GM12878 (cell line): Measurements from ENCODE around the gene KDM2A. TPM values are rescaled to one million over a fixed set of nuclear protein-coding genes. Genes with fewer than 3 reads are reported as not detected.

ENCODE experiments used
- ATAC-seq: fragments of 200-7000 bp; cut with Tn5 transposase; 3 replicates; pipeline ENCODE4 v1.9.1; 2020; ENCODE audit warnings: mild to moderate bottlenecking, moderate library complexity
- BruUV-seq: library from RNA; stranded (reverse); fragments of 400-500 nt; replicated peaks from 2 replicates; lab custom pipeline; 2021; lab: Mats Ljungman, UMichigan
- CTCF ChIA-PET: fragments of 300-600 bp; sonication (Branson Sonifier 250); formaldehyde crosslinking; extraction: SDS; loops from one replicate; lab custom pipeline; 2021; ENCODE audit warnings: inconsistent platforms; lab: Yijun Ruan, JAX
- POLR2A ChIA-PET: fragments of 350-600 bp; formaldehyde crosslinking; extraction: SDS; loops from one replicate; lab custom pipeline; 2021; ENCODE audit warnings: inconsistent platforms; lab: Charles Lee
- RAD21 ChIA-PET: fragments of 300-600 bp; sonication (Branson Sonifier 250); formaldehyde crosslinking; loops from one replicate; lab custom pipeline; 2023; ENCODE audit warnings: antibody characterized with exemption; ENCODE audit not compliant: unreplicated experiment; lab: Charles Lee
- SMC1A ChIA-PET: fragments of 300-600 bp; sonication (Branson Sonifier 250); formaldehyde crosslinking; loops from one replicate; lab custom pipeline; 2023; ENCODE audit not compliant: unreplicated experiment, uncharacterized antibody; lab: Charles Lee
- DNase-seq: peaks from one replicate; pipeline ENCODE4 v3.0.0-alpha.2; 2011; ENCODE audit warnings: low read depth, low spot score
- FAIRE-seq: peaks from 3 replicates; lab custom pipeline; 2011; peaks lifted over from hg19 to GRCh38; lab: Jason Lieb, UNC
- H2AFZ ChIP-seq: 2 replicates; pipeline ENCODE4 v1.6.0; 2011; ENCODE audit warnings: low read depth, low read length, control low read depth; ENCODE audit not compliant: control insufficient read depth
- H3K27ac ChIP-seq: 2 replicates; pipeline ENCODE4 v1.5.1; 2011; ENCODE audit warnings: control low read depth; ENCODE audit not compliant: control insufficient read depth, insufficient read depth
- H3K27me3 ChIP-seq, 2 experiments: replicated peaks in 1 of 2; 2 replicates each; pipeline versions ENCODE4 v1.6.0 to v1.6.1; 2011; ENCODE audit warnings: low read length in 1 of 2; ENCODE audit not compliant: control insufficient read depth in 2 of 2, insufficient read depth in 2 of 2
- H3K36me3 ChIP-seq, 2 experiments: 2 replicates each; pipeline ENCODE4 v1.5.1; 2011; ENCODE audit warnings: low read length in 1 of 2; ENCODE audit not compliant: control insufficient read depth in 2 of 2, insufficient read depth in 2 of 2
- H3K4me1 ChIP-seq: 2 replicates; pipeline ENCODE4 v1.6.1; 2011; ENCODE audit warnings: mild to moderate bottlenecking, low read length, moderate library complexity, mixed read lengths; ENCODE audit not compliant: control insufficient read depth, insufficient read depth
- H3K4me2 ChIP-seq: 2 replicates; pipeline ENCODE4 v1.6.0; 2011; ENCODE audit warnings: control low read depth; ENCODE audit not compliant: control insufficient read depth, insufficient read depth
- H3K4me3 ChIP-seq: fragments of 200-600 bp; sonication (generic); 2 replicates; pipeline ENCODE4 v1.5.1; 2016
- H3K79me2 ChIP-seq: 2 replicates; pipeline ENCODE4 v1.6.0; 2011; ENCODE audit warnings: low read length; ENCODE audit not compliant: control insufficient read depth, insufficient read depth
- H3K9ac ChIP-seq: 2 replicates; pipeline ENCODE4 v1.8.0; 2011; ENCODE audit warnings: low read length, control low read depth, mixed read lengths; ENCODE audit not compliant: control insufficient read depth, insufficient read depth
- H3K9me3 ChIP-seq: replicated peaks from 3 replicates; pipeline ENCODE4 v1.5.1; 2011; ENCODE audit warnings: mild to moderate bottlenecking, low read length; ENCODE audit not compliant: control insufficient read depth, insufficient read depth
- H4K20me1 ChIP-seq: 2 replicates; pipeline ENCODE4 v1.6.0; 2011; ENCODE audit not compliant: control insufficient read depth, insufficient read depth
- ATF7 ChIP-seq: fragments of 450-650 bp; IDR thresholded peaks from 2 replicates; pipeline ENCODE4 v1.6.1; 2016; ENCODE audit warnings: low read depth, mild to moderate bottlenecking
- EED ChIP-seq: sonication (generic); IDR thresholded peaks from 2 replicates; pipeline ENCODE4 v1.6.1; 2016; ENCODE audit warnings: antibody characterized with exemption, low read depth
- FOXK2 ChIP-seq: fragments of 450-650 bp; IDR thresholded peaks from 2 replicates; pipeline ENCODE4 v1.6.1; 2017; ENCODE audit warnings: mild to moderate bottlenecking, moderate library complexity
- FOXM1 ChIP-seq: IDR thresholded peaks from 2 replicates; pipeline ENCODE4 v1.6.1; 2012; ENCODE audit warnings: low read depth, mild to moderate bottlenecking, inconsistent platforms, low read length, moderate library complexity
- HDAC2 ChIP-seq: fragments of 200-600 bp; sonication (generic); IDR thresholded peaks from 2 replicates; pipeline ENCODE4 v1.6.1; 2017
- MEF2A ChIP-seq: IDR thresholded peaks from 2 replicates; pipeline ENCODE4 v1.6.1; 2011; ENCODE audit warnings: low read depth, mild to moderate bottlenecking, low read length, moderate library complexity; ENCODE audit not compliant: insufficient read depth
- PAX8 ChIP-seq: fragments of 450-650 bp; IDR thresholded peaks from 2 replicates; pipeline ENCODE4 v1.6.1; 2017; ENCODE audit warnings: mild to moderate bottlenecking, moderate library complexity
- RAD21 ChIP-seq: IDR thresholded peaks from 2 replicates; pipeline ENCODE4 v1.6.1; 2011; ENCODE audit warnings: mild to moderate bottlenecking, low read depth, low read length, moderate library complexity; ENCODE audit not compliant: insufficient read depth
- RB1 ChIP-seq: fragments of 450-650 bp; formaldehyde crosslinking; IDR thresholded peaks from 2 replicates; pipeline ENCODE4 v1.6.1; 2017; ENCODE audit warnings: mild to moderate bottlenecking, borderline replicate concordance
- RBBP5 ChIP-seq: fragments of 200-600 bp; sonication (generic); conservative IDR thresholded peaks from 2 replicates; pipeline ENCODE4 v1.6.1; 2016
- YBX1 ChIP-seq: fragments of 450-650 bp; IDR thresholded peaks from 2 replicates; pipeline ENCODE4 v1.6.1; 2016; ENCODE audit warnings: antibody characterized with exemption
- WGBS: methylation state at CpG from one replicate; pipeline ENCODE4 v1.1.6; 2016; ENCODE audit warnings: low lambda C conversion rate; ENCODE audit not compliant: insufficient replicate concordance, insufficient coverage; ENCODE audit errors: missing lambda C conversion rate; 5-methylcytosine and 5-hydroxymethylcytosine counted together
- in situ Hi-C: fragments of 300-500 bp; cut with MboI; formaldehyde crosslinking; loops from 9 replicates; pipeline ENCODE4 v1.14.3; 2018; ENCODE audit warnings: mixed read lengths
- intact Hi-C: fragments of 100-400 bp; cut with micrococcal nuclease; formaldehyde crosslinking; loops from one replicate; pipeline ENCODE4 v1.14.2; 2022; ENCODE audit not compliant: unreplicated experiment
- polyA plus RNA-seq, 11 experiments: library from polyadenylated mRNA; depleted of rRNA in 4 of 11; unstranded in 6 of 11; stranded (reverse) in 5 of 11; fragments of >200 nt; fragmentation: Nextera tagmentation in 4 of 11; fragmentation: Illumina TruSeq in 1 of 11; extraction: Ambion mirVana in 4 of 11; extraction: Trizol in 1 of 11; gene quantifications; 1 replicate in 1 of 11; 2 replicates in 10 of 11; pipeline versions ENCODE4 v1.2.1 to v1.2.3, GENCODE V29; 2011 to 2016; ENCODE audit warnings: inconsistent platforms in 2 of 11, missing spikeins in 2 of 11, low read depth in 1 of 11
- total RNA-seq, 4 experiments: library from RNA; depleted of rRNA in 3 of 4; stranded (reverse); fragments of >200 nt in 3 of 4; fragmentation: Illumina TruSeq in 1 of 4; extraction: Trizol in 1 of 4; gene quantifications; 2 replicates each; pipeline versions ENCODE4 v1.2.1 to v1.2.3, GENCODE V29; 2013 to 2021
- TF ChIP-seq, protein P1 (sequence below): fragments of 450-650 bp; IDR thresholded peaks from 2 replicates; pipeline ENCODE4 v1.6.1; 2016; ENCODE audit warnings: mild to moderate bottlenecking

Gene KDM2A
- total and polyA plus RNA-seq, 10 of the 15 experiments (the other 5 are each of a cell fraction or from before 2014, with no cell fraction given): 10.5 to 69.3 (median 41.6) TPM

DNA sequence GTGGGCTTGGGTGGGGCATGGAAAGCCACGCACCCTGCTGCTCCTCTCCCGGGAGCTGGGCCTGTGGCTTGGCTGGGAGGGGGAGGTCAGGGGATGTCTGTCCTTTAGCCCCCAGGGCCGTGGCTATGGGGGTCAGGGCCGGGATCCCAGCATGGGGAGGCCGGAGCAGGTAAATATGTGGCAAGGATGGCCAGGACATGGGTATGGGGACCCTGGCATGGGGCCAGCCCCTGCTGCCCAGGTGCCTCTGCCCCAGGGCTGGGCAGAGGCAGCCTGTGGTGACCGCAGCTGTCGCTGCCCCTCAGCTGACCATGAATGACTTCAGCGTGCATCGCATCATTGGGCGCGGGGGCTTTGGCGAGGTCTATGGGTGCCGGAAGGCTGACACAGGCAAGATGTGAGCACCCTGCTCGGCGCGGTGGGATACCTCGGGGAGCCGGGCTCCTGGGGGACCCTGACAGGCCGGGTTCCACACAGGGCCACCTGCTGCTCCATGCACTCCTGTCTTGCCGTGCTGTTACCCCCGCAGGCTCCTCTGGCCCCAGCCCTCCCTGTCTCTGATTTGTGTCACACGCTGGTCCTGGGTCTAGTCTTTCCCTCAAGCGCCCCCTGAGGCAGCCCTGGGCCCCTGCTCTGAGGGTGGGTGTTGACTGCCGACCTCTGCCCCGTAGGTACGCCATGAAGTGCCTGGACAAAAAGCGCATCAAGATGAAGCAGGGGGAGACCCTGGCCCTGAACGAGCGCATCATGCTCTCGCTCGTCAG, 161.9 kb downstream of the KDM2A start:
- no peak overlapping the region for H2AFZ ChIP-seq
- BruUV-seq: no TSS peak
- CTCF ChIA-PET: no interaction called here
- SMC1A ChIA-PET: no interaction called here
- POLR2A ChIA-PET: no interaction called here
- intact Hi-C loops (no loop called here), in situ Hi-C loops (no loop called here)
- no peak for FAIRE-seq
- H3K79me2 ChIP-seq: peaks cover 31% of the 10 kb centered on the region
- no peaks in the 10 kb centered on the region for H4K20me1 ChIP-seq
- no peak overlapping the region for H3K27ac ChIP-seq
- peaks cover 22% of the 10 kb centered on the region for H3K4me1 ChIP-seq
- H3K36me3 ChIP-seq: peaks cover 25 to 71% of the 10 kb centered on the region in 2 experiments
- RAD21 ChIA-PET: no interaction called here
- TF ChIP-seq FOXK2 (no peak), PAX8 (no peak), EED (no peak), YBX1 (no peak), HDAC2 (no peak), ATF7 (no peak), RB1 (no peak), MEF2A (no peak), FOXM1 (no peak), RAD21 (no peak), RBBP5 (no peak)
- TF ChIP-seq, protein P1, sequence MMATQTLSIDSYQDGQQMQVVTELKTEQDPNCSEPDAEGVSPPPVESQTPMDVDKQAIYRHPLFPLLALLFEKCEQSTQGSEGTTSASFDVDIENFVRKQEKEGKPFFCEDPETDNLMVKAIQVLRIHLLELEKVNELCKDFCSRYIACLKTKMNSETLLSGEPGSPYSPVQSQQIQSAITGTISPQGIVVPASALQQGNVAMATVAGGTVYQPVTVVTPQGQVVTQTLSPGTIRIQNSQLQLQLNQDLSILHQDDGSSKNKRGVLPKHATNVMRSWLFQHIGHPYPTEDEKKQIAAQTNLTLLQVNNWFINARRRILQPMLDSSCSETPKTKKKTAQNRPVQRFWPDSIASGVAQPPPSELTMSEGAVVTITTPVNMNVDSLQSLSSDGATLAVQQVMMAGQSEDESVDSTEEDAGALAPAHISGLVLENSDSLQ: no peak
- no peak for DNase-seq
- no peak overlapping the region for H3K4me3 ChIP-seq
- 94% methylated on average over 31 of the region's 31 CpGs for WGBS
- no peaks in the 10 kb centered on the region for H3K27me3 ChIP-seq
- no peak overlapping the region for H3K9ac ChIP-seq
- no peak for ATAC-seq
- H3K9me3 ChIP-seq: no peaks in the 10 kb centered on the region
- H3K4me2 ChIP-seq: no peak overlapping the region
